AG08395 (cell line): Measurements from ENCODE around the gene ELF2.
"Not testable (repeated sequence)": the region's sequence is repeated elsewhere in the genome, so short reads cannot be mapped to it uniquely, and the experiment has no call there.

Experiments
- DNase-seq: peaks from one replicate; pipeline ENCODE4 v3.0.0; 2012; ENCODE audit warnings: mixed read lengths, low spot score

ELF2 gene

GRCh38 chr4:139177049-139177868 lies at the start of gene ELF2:
ELF2 (minus strand) TSS chr4:139177218; CDS start chr4:139137701, 39,517 bp downstream.
- peak; percentile 93 for DNase-seq

- DNase-seq, result peak; percentile 39
Observed at GRCh38 chr4:139223682-139224317, 46.8 kb upstream of the ELF2 start.

GRCh38 chr4:139222215-139222614 lies 45.2 kb upstream of the ELF2 start:
- DNase-seq, result no peak

DNA sequence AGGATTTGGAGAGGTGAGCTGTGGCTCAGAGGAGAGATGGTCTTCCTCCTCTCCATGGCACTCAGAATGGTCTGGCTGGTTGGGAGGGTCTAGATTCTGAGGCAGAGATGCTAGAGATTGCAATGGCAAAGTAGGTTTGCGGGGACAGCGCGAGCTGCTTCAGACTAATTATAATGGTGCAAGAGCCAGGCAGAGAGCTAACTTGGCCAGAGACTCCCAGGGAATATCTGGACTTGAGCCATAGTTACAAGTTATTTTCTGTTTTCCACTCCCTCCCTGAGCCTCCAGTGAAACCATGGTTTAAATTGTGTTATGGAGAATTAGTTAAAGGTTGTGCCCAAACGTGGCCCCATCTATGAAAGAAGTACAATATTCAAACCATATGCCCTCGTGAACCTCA lies 44.7 kb upstream of the ELF2 start:
- no peak for DNase-seq

- DNase-seq, result no peak
Observed at GRCh38 chr4:139219450-139220055, 42.5 kb upstream of the ELF2 start.

- no peak for DNase-seq
Observed at GRCh38 chr4:139214039-139214534, 37.1 kb upstream of the ELF2 start.

- not testable (repeated sequence) for DNase-seq
Observed at GRCh38 chr4:139213633-139214032, 36.6 kb upstream of the ELF2 start.

DNA sequence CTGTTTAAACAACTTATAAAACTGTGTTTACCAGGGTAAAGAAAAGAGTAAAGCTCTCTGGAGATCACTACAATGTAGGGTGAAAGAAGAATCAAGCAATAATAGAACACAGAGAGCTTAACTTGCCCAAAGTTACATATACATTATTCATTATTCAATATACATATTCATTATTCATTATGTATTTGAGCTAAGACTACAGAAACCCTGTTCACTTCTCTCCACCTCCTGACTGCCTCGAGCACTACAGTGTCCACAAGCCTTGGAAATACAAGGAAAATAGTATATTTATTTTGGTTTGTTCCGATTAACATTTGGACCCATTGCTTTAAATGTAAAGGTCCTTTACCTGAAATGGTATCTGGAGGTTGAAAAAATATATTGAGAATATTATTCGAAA lies 35.9 kb upstream of the ELF2 start:
- DNase-seq, result no peak

DNA sequence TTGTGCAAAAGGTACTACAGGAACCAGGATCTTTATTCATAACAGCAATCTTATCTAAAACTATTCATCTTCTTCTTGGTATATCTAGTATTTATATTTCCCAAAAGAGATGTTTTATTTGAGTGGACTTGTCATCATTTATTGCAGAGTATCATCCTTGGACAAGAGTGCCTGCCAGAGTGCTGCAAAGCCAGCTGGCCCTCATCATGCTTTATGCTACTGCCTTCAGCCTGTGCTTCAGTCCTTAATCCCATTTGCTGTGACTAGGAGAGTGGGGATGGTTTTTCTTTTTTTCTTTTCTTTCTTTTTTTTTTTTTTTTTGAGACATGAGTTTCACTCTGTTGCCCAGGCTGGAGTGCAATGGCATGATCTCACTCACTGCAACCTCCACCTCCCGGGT lies 33.5 kb upstream of the ELF2 start:
- DNase-seq, result no peak

DNA sequence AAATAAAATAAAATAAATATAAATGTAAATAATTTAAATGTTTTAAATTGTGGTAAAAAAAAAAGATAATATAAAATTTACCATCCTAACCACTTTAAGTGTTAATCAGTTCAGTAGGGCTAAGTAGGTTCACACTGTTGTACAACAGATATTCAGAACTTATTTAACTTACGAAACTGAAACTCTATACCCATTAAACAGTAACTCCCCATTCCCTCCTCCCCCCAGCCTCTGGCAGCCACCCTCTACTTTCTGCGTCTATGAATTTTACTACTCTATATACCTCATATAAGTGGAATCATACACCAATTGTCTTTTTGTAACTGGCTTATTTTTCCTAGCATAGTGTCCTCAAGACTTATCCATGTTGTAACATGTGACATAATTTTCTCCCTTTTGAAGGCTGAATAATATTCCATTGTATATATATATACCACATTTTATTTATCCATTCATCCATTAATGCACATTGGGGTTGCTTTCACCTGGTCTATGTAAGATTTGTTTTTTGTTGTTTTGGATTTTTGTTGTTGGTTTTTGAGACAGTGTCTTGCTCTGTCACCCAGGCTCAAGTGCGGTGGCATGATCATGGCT lies 32.5 kb upstream of the ELF2 start:
- DNase-seq, result no peak

- peak; percentile 70 for DNase-seq
Observed at GRCh38 chr4:139208404-139208945, 31.5 kb upstream of the ELF2 start.

- DNase-seq, result peak; percentile 3
Observed at GRCh38 chr4:139207873-139208403, 30.9 kb upstream of the ELF2 start.

DNA sequence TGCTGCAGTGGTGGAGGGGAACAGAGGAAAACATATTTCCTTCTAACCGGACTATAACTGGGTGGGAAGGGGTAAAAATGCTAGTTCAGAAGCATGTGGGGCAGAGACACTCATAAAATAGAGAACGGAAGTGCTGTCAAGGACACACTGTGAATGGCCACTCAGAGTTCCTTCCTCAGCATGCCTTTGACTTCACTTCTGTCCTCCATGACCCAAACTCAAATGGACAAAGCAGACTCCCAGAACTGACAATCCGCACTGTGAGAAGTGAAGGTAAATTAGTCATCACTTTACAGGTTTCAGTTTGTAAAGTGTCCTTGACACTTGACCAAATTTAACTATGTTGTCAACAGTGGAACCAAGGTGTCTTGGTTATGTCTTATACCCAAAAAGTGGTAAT lies 30.2 kb upstream of the ELF2 start:
- no peak for DNase-seq

- DNase-seq, result no peak
Observed at GRCh38 chr4:139202991-139203390, 26.0 kb upstream of the ELF2 start.

DNA sequence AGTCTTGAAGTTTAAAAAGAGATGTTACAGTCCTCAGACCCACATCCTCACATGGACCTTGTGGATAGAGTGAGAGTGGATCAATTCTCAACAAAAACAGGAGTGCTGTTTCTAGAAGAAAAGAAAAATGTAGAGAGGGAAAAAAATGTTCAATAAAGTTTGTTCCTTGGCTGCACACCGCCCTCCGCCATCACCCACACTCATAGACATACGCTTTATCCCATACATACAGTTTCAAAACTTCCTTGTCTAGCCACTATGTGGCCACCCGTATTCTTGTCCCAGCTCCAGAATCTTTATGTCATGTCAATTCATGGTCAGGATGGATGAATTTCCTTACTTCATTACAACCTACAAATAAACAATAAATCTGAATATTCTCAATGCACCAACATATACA lies 23.5 kb upstream of the ELF2 start:
- DNase-seq, result no peak

DNA sequence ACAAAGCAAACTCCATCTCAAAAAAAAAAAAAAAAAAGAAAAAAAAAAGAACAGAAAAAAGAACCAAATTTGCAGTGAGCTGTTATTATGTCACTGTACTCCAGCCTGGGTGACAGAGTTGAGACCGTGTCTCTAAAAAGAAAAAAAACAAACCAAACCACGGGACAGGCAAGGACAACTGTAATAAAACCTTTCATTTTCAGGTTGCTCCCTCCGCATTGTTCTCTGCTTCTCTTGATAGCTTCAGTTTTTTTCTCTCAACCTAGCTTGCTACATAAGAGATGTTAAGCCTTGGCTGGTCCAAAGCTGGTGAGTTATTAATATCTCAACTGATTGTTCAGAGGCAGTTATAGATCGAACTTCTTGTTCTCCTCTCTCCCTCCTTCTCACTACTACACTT lies 23.1 kb upstream of the ELF2 start:
- DNase-seq, result no peak

GRCh38 chr4:139197214-139197613 lies 20.2 kb upstream of the ELF2 start:
- DNase-seq, result not testable (repeated sequence)

- DNase-seq, result no peak
Observed at GRCh38 chr4:139196462-139196861, 19.4 kb upstream of the ELF2 start.

DNA sequence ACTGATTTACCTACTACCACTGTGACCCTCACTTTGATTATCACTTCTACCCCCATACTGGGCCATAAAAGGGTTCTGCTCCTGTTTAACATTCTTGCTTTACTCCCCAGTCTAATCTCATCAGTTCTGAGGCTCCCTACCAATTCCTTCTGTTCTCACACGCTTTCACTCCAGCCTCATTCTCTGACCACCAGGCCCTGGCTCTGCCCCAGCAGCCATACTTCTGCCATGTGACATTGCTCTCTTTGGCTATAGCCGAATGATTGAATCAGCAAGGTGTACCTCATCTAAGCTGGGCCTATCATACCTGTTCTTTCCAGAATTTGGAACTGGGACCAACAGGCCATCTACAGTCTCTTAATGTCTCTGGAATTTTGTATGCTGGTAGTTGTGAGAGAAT lies 14.4 kb upstream of the ELF2 start:
- peak; percentile 11 for DNase-seq

GRCh38 chr4:139189972-139190371 lies 13.0 kb upstream of the ELF2 start:
- DNase-seq, result no peak

- DNase-seq, result no peak
Observed at GRCh38 chr4:139189417-139189749, 12.4 kb upstream of the ELF2 start.
